GM12878 (cell line): ENCODE measurements around the gene HAND1. TPM values are rescaled to one million over a fixed set of nuclear protein-coding genes. Genes with fewer than 3 reads are reported as not detected.

ENCODE experiments used
- ATAC-seq: fragments of 200-7000 bp; cut with Tn5 transposase; 3 replicates; pipeline ENCODE4 v1.9.1; 2020; ENCODE audit warnings: mild to moderate bottlenecking, moderate library complexity
- BruUV-seq: library from RNA; stranded (reverse); fragments of 400-500 nt; replicated peaks from 2 replicates; lab custom pipeline; 2021; lab: Mats Ljungman, UMichigan
- CTCF ChIA-PET: fragments of 300-600 bp; sonication (Branson Sonifier 250); formaldehyde crosslinking; extraction: SDS; loops from one replicate; lab custom pipeline; 2021; ENCODE audit warnings: inconsistent platforms; lab: Yijun Ruan, JAX
- POLR2A ChIA-PET: fragments of 350-600 bp; formaldehyde crosslinking; extraction: SDS; loops from one replicate; lab custom pipeline; 2021; ENCODE audit warnings: inconsistent platforms; lab: Charles Lee
- RAD21 ChIA-PET: fragments of 300-600 bp; sonication (Branson Sonifier 250); formaldehyde crosslinking; loops from one replicate; lab custom pipeline; 2023; ENCODE audit warnings: antibody characterized with exemption; ENCODE audit not compliant: unreplicated experiment; lab: Charles Lee
- SMC1A ChIA-PET: fragments of 300-600 bp; sonication (Branson Sonifier 250); formaldehyde crosslinking; loops from one replicate; lab custom pipeline; 2023; ENCODE audit not compliant: unreplicated experiment, uncharacterized antibody; lab: Charles Lee
- DNase-seq: peaks from one replicate; pipeline ENCODE4 v3.0.0-alpha.2; 2011; ENCODE audit warnings: low read depth, low spot score
- FAIRE-seq: peaks from 3 replicates; lab custom pipeline; 2011; peaks lifted over from hg19 to GRCh38; lab: Jason Lieb, UNC
- H2AFZ ChIP-seq: 2 replicates; pipeline ENCODE4 v1.6.0; 2011; ENCODE audit warnings: low read depth, low read length, control low read depth; ENCODE audit not compliant: control insufficient read depth
- H3K27ac ChIP-seq: 2 replicates; pipeline ENCODE4 v1.5.1; 2011; ENCODE audit warnings: control low read depth; ENCODE audit not compliant: control insufficient read depth, insufficient read depth
- H3K27me3 ChIP-seq, 2 experiments: replicated peaks in 1 of 2; 2 replicates each; pipeline versions ENCODE4 v1.6.0 to v1.6.1; 2011; ENCODE audit warnings: low read length in 1 of 2; ENCODE audit not compliant: control insufficient read depth in 2 of 2, insufficient read depth in 2 of 2
- H3K36me3 ChIP-seq, 2 experiments: 2 replicates each; pipeline ENCODE4 v1.5.1; 2011; ENCODE audit warnings: low read length in 1 of 2; ENCODE audit not compliant: control insufficient read depth in 2 of 2, insufficient read depth in 2 of 2
- H3K4me1 ChIP-seq: 2 replicates; pipeline ENCODE4 v1.6.1; 2011; ENCODE audit warnings: mild to moderate bottlenecking, low read length, moderate library complexity, mixed read lengths; ENCODE audit not compliant: control insufficient read depth, insufficient read depth
- H3K4me2 ChIP-seq: 2 replicates; pipeline ENCODE4 v1.6.0; 2011; ENCODE audit warnings: control low read depth; ENCODE audit not compliant: control insufficient read depth, insufficient read depth
- H3K4me3 ChIP-seq: fragments of 200-600 bp; sonication (generic); 2 replicates; pipeline ENCODE4 v1.5.1; 2016
- H3K79me2 ChIP-seq: 2 replicates; pipeline ENCODE4 v1.6.0; 2011; ENCODE audit warnings: low read length; ENCODE audit not compliant: control insufficient read depth, insufficient read depth
- H3K9ac ChIP-seq: 2 replicates; pipeline ENCODE4 v1.8.0; 2011; ENCODE audit warnings: low read length, control low read depth, mixed read lengths; ENCODE audit not compliant: control insufficient read depth, insufficient read depth
- H3K9me3 ChIP-seq: replicated peaks from 3 replicates; pipeline ENCODE4 v1.5.1; 2011; ENCODE audit warnings: mild to moderate bottlenecking, low read length; ENCODE audit not compliant: control insufficient read depth, insufficient read depth
- H4K20me1 ChIP-seq: 2 replicates; pipeline ENCODE4 v1.6.0; 2011; ENCODE audit not compliant: control insufficient read depth, insufficient read depth
- CBFB ChIP-seq: IDR thresholded peaks from 2 replicates; pipeline ENCODE4 v1.6.1; 2016; ENCODE audit warnings: antibody characterized with exemption, low read depth
- DPF2 ChIP-seq: fragments of 450-650 bp; IDR thresholded peaks from 2 replicates; pipeline ENCODE4 v1.6.1; 2017; ENCODE audit warnings: mild to moderate bottlenecking
- E2F8 ChIP-seq: fragments of 450-650 bp; IDR thresholded peaks from 2 replicates; pipeline ENCODE4 v1.6.1; 2018; ENCODE audit warnings: mild to moderate bottlenecking, low read depth, moderate library complexity; ENCODE audit not compliant: partially characterized antibody
- EED ChIP-seq: sonication (generic); IDR thresholded peaks from 2 replicates; pipeline ENCODE4 v1.6.1; 2016; ENCODE audit warnings: antibody characterized with exemption, low read depth
- EGR1 ChIP-seq, 2 experiments: IDR thresholded peaks; 1 replicate in 1 of 2; 2 replicates in 1 of 2; pipeline ENCODE4 v1.6.1; 2011 to 2012; ENCODE audit warnings: low read depth in 2 of 2, low read length in 2 of 2, borderline replicate concordance in 1 of 2, mild to moderate bottlenecking in 1 of 2, moderate library complexity in 1 of 2
- EZH2 ChIP-seq: IDR thresholded peaks from 2 replicates; pipeline ENCODE4 v1.6.1; 2012; ENCODE audit warnings: low read depth, mild to moderate bottlenecking, control low read depth, inconsistent platforms, low read length, borderline replicate concordance; ENCODE audit not compliant: control insufficient read depth
- FOXK2 ChIP-seq: fragments of 450-650 bp; IDR thresholded peaks from 2 replicates; pipeline ENCODE4 v1.6.1; 2017; ENCODE audit warnings: mild to moderate bottlenecking, moderate library complexity
- MYB ChIP-seq: fragments of 150-350 bp; IDR thresholded peaks from 2 replicates; pipeline ENCODE4 v1.6.1; 2014; ENCODE audit warnings: mild to moderate bottlenecking, low read depth, low read length, borderline replicate concordance
- REST ChIP-seq: IDR thresholded peaks from 2 replicates; pipeline ENCODE4 v1.6.1; 2012; ENCODE audit warnings: mild to moderate bottlenecking, low read depth, low read length
- SIN3A ChIP-seq: IDR thresholded peaks from 2 replicates; pipeline ENCODE4 v1.6.1; 2012; ENCODE audit warnings: low read depth, low read length, improper control_type of control experiment
- SREBF2 ChIP-seq: IDR thresholded peaks from 2 replicates; pipeline ENCODE4 v1.6.1; 2012; ENCODE audit warnings: mild to moderate bottlenecking, low read length
- WGBS: methylation state at CpG from one replicate; pipeline ENCODE4 v1.1.6; 2016; ENCODE audit warnings: low lambda C conversion rate; ENCODE audit not compliant: insufficient replicate concordance, insufficient coverage; ENCODE audit errors: missing lambda C conversion rate; 5-methylcytosine and 5-hydroxymethylcytosine counted together
- in situ Hi-C: fragments of 300-500 bp; cut with MboI; formaldehyde crosslinking; loops from 9 replicates; pipeline ENCODE4 v1.14.3; 2018; ENCODE audit warnings: mixed read lengths
- intact Hi-C: fragments of 100-400 bp; cut with micrococcal nuclease; formaldehyde crosslinking; loops from one replicate; pipeline ENCODE4 v1.14.2; 2022; ENCODE audit not compliant: unreplicated experiment
- polyA plus RNA-seq, 11 experiments: library from polyadenylated mRNA; depleted of rRNA in 4 of 11; unstranded in 6 of 11; stranded (reverse) in 5 of 11; fragments of >200 nt; fragmentation: Nextera tagmentation in 4 of 11; fragmentation: Illumina TruSeq in 1 of 11; extraction: Ambion mirVana in 4 of 11; extraction: Trizol in 1 of 11; gene quantifications; 1 replicate in 1 of 11; 2 replicates in 10 of 11; pipeline versions ENCODE4 v1.2.1 to v1.2.3, GENCODE V29; 2011 to 2016; ENCODE audit warnings: inconsistent platforms in 2 of 11, missing spikeins in 2 of 11, low read depth in 1 of 11
- total RNA-seq, 4 experiments: library from RNA; depleted of rRNA in 3 of 4; stranded (reverse); fragments of >200 nt in 3 of 4; fragmentation: Illumina TruSeq in 1 of 4; extraction: Trizol in 1 of 4; gene quantifications; 2 replicates each; pipeline versions ENCODE4 v1.2.1 to v1.2.3, GENCODE V29; 2013 to 2021
- TF ChIP-seq, protein P1 (sequence below): IDR thresholded peaks from 2 replicates; pipeline ENCODE4 v1.6.1; 2011; ENCODE audit warnings: low read depth, mild to moderate bottlenecking, low read length, moderate library complexity, borderline replicate concordance; ENCODE audit errors: extremely low read depth
- TF ChIP-seq, protein P2 (sequence below): fragments of 450-650 bp; IDR thresholded peaks from 2 replicates; pipeline ENCODE4 v1.6.1; 2016; ENCODE audit warnings: mild to moderate bottlenecking

HAND1 gene
- total and polyA plus RNA-seq, 10 of the 15 experiments (the other 5 are each of a cell fraction or from before 2014, with no cell fraction given) = 0.06 to 0.41 (median 0.27) TPM; not detected in 4

- in situ Hi-C loops = no loop called here
- peaks cover 38% of the 10 kb centered on the region for H3K79me2 ChIP-seq
- no peak overlapping the region for H2AFZ ChIP-seq
- DNase-seq (no peak), ATAC-seq (no peak), FAIRE-seq (no peak)
- 93% methylated on average over 1 of the region's 1 CpG for WGBS
- ChIA-PET RAD21 (no interaction called here), POLR2A (no interaction called here), CTCF (no interaction called here), SMC1A (no interaction called here)
- BruUV-seq = no TSS peak
- no peaks in the 10 kb centered on the region for H3K9me3 ChIP-seq
- H3K9ac ChIP-seq = no peak overlapping the region
- no peaks in the 10 kb centered on the region for H3K27me3 ChIP-seq
- no peaks in the 10 kb centered on the region; the same call in 1 of the 2 replicates for H3K4me1 ChIP-seq
- H3K27ac ChIP-seq = no peak overlapping the region
- peaks cover 0 to 16% of the 10 kb centered on the region in 2 experiments; a peak in 3 of 4 replicates for H3K36me3 ChIP-seq
- no peak overlapping the region for H3K4me2 ChIP-seq
- H3K4me3 ChIP-seq = no peak overlapping the region
- no peaks in the 10 kb centered on the region for H4K20me1 ChIP-seq
- intact Hi-C loops = loop anchor here (10.0 kb wide), 1 partner anchor 492 kb away; the partner anchor contains the start of gene GEMIN5
- TF ChIP-seq E2F8 = no peak
- TF ChIP-seq EZH2 = no peak
- TF ChIP-seq, protein P1, sequence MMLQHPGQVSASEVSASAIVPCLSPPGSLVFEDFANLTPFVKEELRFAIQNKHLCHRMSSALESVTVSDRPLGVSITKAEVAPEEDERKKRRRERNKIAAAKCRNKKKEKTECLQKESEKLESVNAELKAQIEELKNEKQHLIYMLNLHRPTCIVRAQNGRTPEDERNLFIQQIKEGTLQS = no peak
- TF ChIP-seq REST = no peak
- TF ChIP-seq SIN3A = no peak
- TF ChIP-seq EED = no peak
- no peak for TF ChIP-seq SREBF2
- no peak for TF ChIP-seq CBFB
- TF ChIP-seq MYB = no peak
- TF ChIP-seq, protein P2, sequence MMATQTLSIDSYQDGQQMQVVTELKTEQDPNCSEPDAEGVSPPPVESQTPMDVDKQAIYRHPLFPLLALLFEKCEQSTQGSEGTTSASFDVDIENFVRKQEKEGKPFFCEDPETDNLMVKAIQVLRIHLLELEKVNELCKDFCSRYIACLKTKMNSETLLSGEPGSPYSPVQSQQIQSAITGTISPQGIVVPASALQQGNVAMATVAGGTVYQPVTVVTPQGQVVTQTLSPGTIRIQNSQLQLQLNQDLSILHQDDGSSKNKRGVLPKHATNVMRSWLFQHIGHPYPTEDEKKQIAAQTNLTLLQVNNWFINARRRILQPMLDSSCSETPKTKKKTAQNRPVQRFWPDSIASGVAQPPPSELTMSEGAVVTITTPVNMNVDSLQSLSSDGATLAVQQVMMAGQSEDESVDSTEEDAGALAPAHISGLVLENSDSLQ = no peak
- no peak for TF ChIP-seq EGR1 (IDR thresholded peaks at IDR 0.05; ENCODE audit: borderline replicate concordance in 1 of 2, low read depth in 2 of 2, low read length in 2 of 2)
- TF ChIP-seq FOXK2 = no peak
- no peak for TF ChIP-seq DPF2
Measured at GRCh38 chr5:154442801-154443200, 35.2 kb downstream of the HAND1 start.
